MCF 10A (cell line): ENCODE data around the gene C1orf116. TPM values are rescaled to one million over a fixed set of nuclear protein-coding genes. Genes with fewer than 3 reads are reported as not detected.

Source experiments
- BruUV-seq: library from RNA; stranded (reverse); fragments of 400-500 nt; replicated peaks from 2 replicates; lab custom pipeline; 2021; lab: Mats Ljungman, UMichigan
- CTCF ChIA-PET: fragments of 300-600 bp; sonication (Branson Sonifier 250); formaldehyde crosslinking; extraction: SDS; loops from one replicate; lab custom pipeline; 2021; ENCODE audit warnings: antibody characterized with exemption, inconsistent platforms; lab: Yijun Ruan, JAX
- POLR2A ChIA-PET: fragments of 300-600, 350-650 bp; sonication (Branson Sonifier 250); formaldehyde crosslinking; extraction: SDS; loops from one replicate; lab custom pipeline; 2020; ENCODE audit warnings: antibody characterized with exemption, inconsistent platforms; lab: Yijun Ruan, JAX
- DNase-seq: peaks from one replicate; pipeline ENCODE4 v3.0.0-alpha.2; 2018; ENCODE audit not compliant: unreplicated experiment
- H3K27ac Mint-ChIP-seq: one replicate; pipeline ENCODE4 v1.8.0; 2022; ENCODE audit warnings: mild to moderate bottlenecking, low read depth, mixed read lengths; ENCODE audit not compliant: unreplicated experiment
- H3K27me3 Mint-ChIP-seq: one replicate; pipeline ENCODE4 v1.8.0; 2022; ENCODE audit warnings: mixed read lengths; ENCODE audit not compliant: insufficient read depth, unreplicated experiment
- H3K36me3 Mint-ChIP-seq: one replicate; pipeline ENCODE4 v1.8.0; 2022; ENCODE audit warnings: mild to moderate bottlenecking, moderate library complexity, mixed read lengths; ENCODE audit not compliant: insufficient read depth, unreplicated experiment
- H3K4me1 Mint-ChIP-seq: one replicate; pipeline ENCODE4 v1.8.0; 2022; ENCODE audit warnings: mixed read lengths; ENCODE audit not compliant: insufficient read depth, unreplicated experiment
- H3K4me3 Mint-ChIP-seq: one replicate; pipeline ENCODE4 v1.8.0; 2022; ENCODE audit warnings: mild to moderate bottlenecking, moderate library complexity, mixed read lengths; ENCODE audit not compliant: unreplicated experiment
- H3K9me3 Mint-ChIP-seq: one replicate; pipeline ENCODE4 v1.8.0; 2022; ENCODE audit warnings: mixed read lengths; ENCODE audit not compliant: unreplicated experiment
- CTCF ChIP-seq: fragments of 200-600 bp; IDR thresholded peaks from one replicate; pipeline ENCODE4 v1.8.0; 2022; ENCODE audit warnings: antibody characterized with exemption, mild to moderate bottlenecking; ENCODE audit not compliant: unreplicated experiment
- intact Hi-C: fragments of 100-400 bp; cut with micrococcal nuclease; formaldehyde crosslinking; loops from 2 replicates; pipeline ENCODE4 v1.14.1; 2022
- total RNA-seq: library from RNA; stranded (reverse); gene quantifications from 2 replicates; pipeline ENCODE4 v1.2.3, GENCODE V29; 2022

Gene C1orf116
- total RNA-seq, 1 experiment from 2014 or later, result 35.4 TPM

GRCh38 chr1:206987873-206988272, 44.7 kb downstream of the C1orf116 start:
- no peaks in the 10 kb centered on the region for H3K4me1 Mint-ChIP-seq
- no peak for DNase-seq
- H3K36me3 Mint-ChIP-seq, result peaks cover 1% of the 10 kb centered on the region
- CTCF ChIA-PET, result interaction anchor here (0.7 to 2.7 kb wide), 3 partner anchors 17 to 360 kb away, joined by 3 to 10 read pairs (median 4); no protein-coding TSS in a partner anchor
- intact Hi-C loops, result no loop called here
- no peak overlapping the region for H3K4me3 Mint-ChIP-seq
- H3K9me3 Mint-ChIP-seq, result no peaks in the 10 kb centered on the region
- no peaks in the 10 kb centered on the region for H3K27me3 Mint-ChIP-seq
- no TSS peak for BruUV-seq
- POLR2A ChIA-PET, result interaction anchor here (1.0 to 1.6 kb wide), 2 partner anchors 19 to 65 kb away, joined by 4 to 7 read pairs; partner anchors contain the start of gene PFKFB2
- TF ChIP-seq CTCF, result no peak
- no peak overlapping the region for H3K27ac Mint-ChIP-seq

DNA sequence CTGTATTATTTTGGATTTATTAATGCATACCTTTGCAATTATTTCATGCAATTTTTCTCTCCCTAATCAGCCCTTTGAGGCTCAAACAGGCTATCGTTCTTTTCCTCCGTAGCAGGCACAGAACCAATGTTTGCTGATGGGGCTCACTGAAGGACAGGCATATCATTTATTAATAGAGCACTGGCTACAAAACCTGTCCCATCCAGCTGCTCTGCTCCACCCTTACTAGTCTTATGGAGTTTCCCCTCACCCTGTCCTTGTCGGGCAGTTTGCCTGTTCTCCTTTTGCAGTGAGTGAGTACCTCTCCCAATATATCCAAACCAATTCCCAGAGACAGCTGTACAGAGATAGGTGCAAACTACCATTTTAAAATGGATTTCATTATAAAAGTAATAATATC, 45.7 kb downstream of the C1orf116 start:
- TF ChIP-seq CTCF, result no peak
- Mint-ChIP-seq H3K9me3 (no peaks in the 10 kb centered on the region), H3K36me3 (no peaks in the 10 kb centered on the region), H3K27ac (no peak overlapping the region), H3K4me3 (no peak overlapping the region), H3K4me1 (no peaks in the 10 kb centered on the region), H3K27me3 (no peaks in the 10 kb centered on the region)
- DNase-seq, result no peak
- ChIA-PET POLR2A (interaction anchor here (0.8 to 1.6 kb wide), 3 partner anchors 19 to 45 kb away, joined by 3 to 7 read pairs (median 4); partner anchors contain the start of gene C1orf116), CTCF (interaction anchor here (0.7 to 10.9 kb wide), 10 partner anchors 9 to 380 kb away, joined by 3 to 287 read pairs (median 3); partner anchors contain the start of gene FCMR)
- no TSS peak for BruUV-seq
- intact Hi-C loops, result no loop called here

- no peak for DNase-seq
- no peaks in the 10 kb centered on the region for H3K9me3 Mint-ChIP-seq
- ChIA-PET CTCF (interaction anchor here (0.8 to 10.9 kb wide), 11 partner anchors 8 to 380 kb away, joined by 3 to 287 read pairs (median 3); partner anchors contain the start of gene FCMR), POLR2A (interaction anchor here (0.8 to 1.6 kb wide), 6 partner anchors 18 to 46 kb away, joined by 3 to 7 read pairs (median 4); partner anchors contain the start of gene C1orf116)
- H3K27me3 Mint-ChIP-seq, result no peaks in the 10 kb centered on the region
- no peaks in the 10 kb centered on the region for H3K4me1 Mint-ChIP-seq
- no peak overlapping the region for H3K27ac Mint-ChIP-seq
- intact Hi-C loops, result no loop called here
- TF ChIP-seq CTCF, result no peak
- no TSS peak for BruUV-seq
- no peaks in the 10 kb centered on the region for H3K36me3 Mint-ChIP-seq
- no peak overlapping the region for H3K4me3 Mint-ChIP-seq
Measured at GRCh38 chr1:206986402-206986801, 46.2 kb downstream of the C1orf116 start.

- H3K4me3 Mint-ChIP-seq, result no peak overlapping the region
- no peak for DNase-seq
- POLR2A ChIA-PET, result interaction anchor here (0.5 to 1.9 kb wide), 7 partner anchors 9 to 412 kb away, joined by 3 to 6 read pairs (median 3); no protein-coding TSS in a partner anchor
- no peaks in the 10 kb centered on the region for H3K27me3 Mint-ChIP-seq
- BruUV-seq, result no TSS peak
- H3K9me3 Mint-ChIP-seq, result no peaks in the 10 kb centered on the region
- H3K4me1 Mint-ChIP-seq, result no peaks in the 10 kb centered on the region
- no peaks in the 10 kb centered on the region for H3K36me3 Mint-ChIP-seq
- H3K27ac Mint-ChIP-seq, result peak overlapping the region; percentile 8
- CTCF ChIA-PET, result interaction anchor here (0.5 to 10.9 kb wide), 12 partner anchors 9 to 524 kb away, joined by 3 to 287 read pairs (median 5); partner anchors contain the start of genes DYRK3 and FCMR
- intact Hi-C loops, result no loop called here
- no peak for TF ChIP-seq CTCF
Measured at GRCh38 chr1:206985162-206985749, 47.3 kb downstream of the C1orf116 start.
